Parathyroid adenoma (tissue), 2 donors: ENCODE results near the gene SLC16A2.
"Not testable (repeated sequence)": the region's sequence is repeated elsewhere in the genome, so short reads cannot be mapped to it uniquely, and the experiment has no call there.

Experiments
- H2AFZ ChIP-seq: fragments of 300-600 bp; sonication (generic); one replicate; pipeline ENCODE4 v1.7.0; 2017; ENCODE audit warnings: antibody characterized with exemption, mild to moderate bottlenecking
- H3K27ac ChIP-seq: fragments of 300-600 bp; sonication (generic); one replicate; pipeline ENCODE4 v1.7.0; 2017
- H3K27me3 ChIP-seq: fragments of 300-600 bp; sonication (generic); one replicate; pipeline ENCODE4 v1.7.0; 2017; ENCODE audit warnings: low read length; ENCODE audit not compliant: control insufficient read depth, insufficient read depth
- H3K36me3 ChIP-seq: fragments of 300-600 bp; sonication (generic); one replicate; pipeline ENCODE4 v1.7.0; 2017; ENCODE audit warnings: low read length; ENCODE audit not compliant: control insufficient read depth, insufficient read depth
- H3K4me1 ChIP-seq: fragments of 300-600 bp; sonication (generic); one replicate; pipeline ENCODE4 v1.7.0; 2017; ENCODE audit warnings: control low read depth
- H3K4me2 ChIP-seq: fragments of 300-600 bp; sonication (generic); one replicate; pipeline ENCODE4 v1.7.0; 2017; ENCODE audit warnings: low read length
- H3K4me3 ChIP-seq: fragments of 300-600 bp; sonication (generic); one replicate; pipeline ENCODE4 v1.7.0; 2017; ENCODE audit warnings: low read depth, low read length
- H3K79me2 ChIP-seq: fragments of 300-600 bp; sonication (generic); one replicate; pipeline ENCODE4 v1.7.0; 2017; ENCODE audit warnings: control low read depth
- H3K9ac ChIP-seq: fragments of 300-600 bp; sonication (generic); one replicate; pipeline ENCODE4 v1.7.0; 2017; ENCODE audit warnings: mild to moderate bottlenecking
- H3K9me3 ChIP-seq: fragments of 300-600 bp; sonication (generic); one replicate; pipeline ENCODE4 v1.7.0; 2017; ENCODE audit warnings: low read length; ENCODE audit not compliant: control insufficient read depth
- TF ChIP-seq, protein P1 (sequence below): fragments of 300-600 bp; sonication (generic); IDR thresholded peaks from one replicate; pipeline ENCODE4 v1.7.0; 2017; ENCODE audit warnings: antibody characterized with exemption, mild to moderate bottlenecking
- donor health status: primary hyperparathyroidism.

SLC16A2 gene

DNA sequence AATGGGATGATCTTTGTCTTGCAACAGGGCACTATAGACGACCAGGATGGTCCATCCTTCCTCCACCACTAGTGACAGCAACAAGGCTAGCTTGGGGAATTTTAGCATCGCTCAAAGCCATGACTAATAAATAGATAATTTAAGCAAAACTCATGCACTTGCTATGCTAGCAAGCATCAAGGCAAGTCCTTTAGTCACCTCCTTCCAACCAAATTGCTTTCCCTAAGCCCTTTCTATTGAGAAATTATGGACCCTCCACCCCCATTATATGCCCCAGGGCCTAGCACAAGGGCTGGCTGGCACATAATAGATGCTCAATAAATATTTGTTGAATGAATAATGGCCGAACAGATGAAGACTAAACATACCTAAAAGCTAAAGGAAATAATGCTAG, 28.6 kb downstream of the SLC16A2 start:
- Histone ChIP-seq H3K4me3 (no peak overlapping the region), H3K36me3 (no peaks in the 10 kb centered on the region), H3K4me2 (no peak overlapping the region), H3K27me3 (no peaks in the 10 kb centered on the region), H3K9me3 (no peaks in the 10 kb centered on the region), H3K9ac (no peak overlapping the region), H3K27ac (no peak overlapping the region), H3K4me1 (no peaks in the 10 kb centered on the region), H2AFZ (no peak overlapping the region), H3K79me2 (no peaks in the 10 kb centered on the region)
- TF ChIP-seq, protein P1, sequence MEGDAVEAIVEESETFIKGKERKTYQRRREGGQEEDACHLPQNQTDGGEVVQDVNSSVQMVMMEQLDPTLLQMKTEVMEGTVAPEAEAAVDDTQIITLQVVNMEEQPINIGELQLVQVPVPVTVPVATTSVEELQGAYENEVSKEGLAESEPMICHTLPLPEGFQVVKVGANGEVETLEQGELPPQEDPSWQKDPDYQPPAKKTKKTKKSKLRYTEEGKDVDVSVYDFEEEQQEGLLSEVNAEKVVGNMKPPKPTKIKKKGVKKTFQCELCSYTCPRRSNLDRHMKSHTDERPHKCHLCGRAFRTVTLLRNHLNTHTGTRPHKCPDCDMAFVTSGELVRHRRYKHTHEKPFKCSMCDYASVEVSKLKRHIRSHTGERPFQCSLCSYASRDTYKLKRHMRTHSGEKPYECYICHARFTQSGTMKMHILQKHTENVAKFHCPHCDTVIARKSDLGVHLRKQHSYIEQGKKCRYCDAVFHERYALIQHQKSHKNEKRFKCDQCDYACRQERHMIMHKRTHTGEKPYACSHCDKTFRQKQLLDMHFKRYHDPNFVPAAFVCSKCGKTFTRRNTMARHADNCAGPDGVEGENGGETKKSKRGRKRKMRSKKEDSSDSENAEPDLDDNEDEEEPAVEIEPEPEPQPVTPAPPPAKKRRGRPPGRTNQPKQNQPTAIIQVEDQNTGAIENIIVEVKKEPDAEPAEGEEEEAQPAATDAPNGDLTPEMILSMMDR = no peak

DNA sequence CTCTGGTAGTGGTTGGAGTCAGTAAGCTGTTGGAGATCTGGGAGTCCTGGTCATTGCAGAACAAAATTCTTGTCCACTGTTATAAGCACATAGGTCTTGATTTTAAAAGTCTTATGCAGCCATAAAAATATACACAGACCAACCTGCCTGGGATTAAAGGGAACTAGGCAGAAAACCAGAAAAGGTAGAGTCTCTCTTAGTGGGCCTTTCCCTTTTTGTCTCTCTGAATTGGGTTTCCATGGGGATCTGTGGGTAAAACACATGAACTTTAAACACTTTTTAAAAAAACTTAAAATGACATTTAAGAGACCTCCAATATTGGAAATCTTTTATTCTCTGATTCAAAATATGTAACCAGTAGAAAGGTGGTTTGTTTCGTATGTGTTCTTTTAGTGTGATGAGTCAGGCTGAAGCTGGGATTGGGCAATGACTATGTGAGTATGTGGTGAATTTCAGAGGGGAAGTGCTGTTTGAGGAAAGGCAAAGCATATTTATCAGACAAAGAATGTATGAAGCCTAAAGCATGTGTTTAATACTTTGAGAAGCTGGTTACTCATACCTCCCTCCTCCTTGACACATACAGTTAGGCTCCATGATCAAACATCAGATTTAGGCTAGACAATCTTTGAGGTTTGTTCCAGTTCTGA, 29.6 kb downstream of the SLC16A2 start:
- Histone ChIP-seq H3K9me3 (no peaks in the 10 kb centered on the region), H3K79me2 (no peaks in the 10 kb centered on the region), H3K9ac (no peak overlapping the region), H3K27ac (no peak overlapping the region), H3K4me2 (no peak overlapping the region), H3K36me3 (no peaks in the 10 kb centered on the region), H2AFZ (no peak overlapping the region), H3K4me1 (no peaks in the 10 kb centered on the region), H3K27me3 (no peaks in the 10 kb centered on the region), H3K4me3 (no peak overlapping the region)
- TF ChIP-seq, protein P1 = no peak

DNA sequence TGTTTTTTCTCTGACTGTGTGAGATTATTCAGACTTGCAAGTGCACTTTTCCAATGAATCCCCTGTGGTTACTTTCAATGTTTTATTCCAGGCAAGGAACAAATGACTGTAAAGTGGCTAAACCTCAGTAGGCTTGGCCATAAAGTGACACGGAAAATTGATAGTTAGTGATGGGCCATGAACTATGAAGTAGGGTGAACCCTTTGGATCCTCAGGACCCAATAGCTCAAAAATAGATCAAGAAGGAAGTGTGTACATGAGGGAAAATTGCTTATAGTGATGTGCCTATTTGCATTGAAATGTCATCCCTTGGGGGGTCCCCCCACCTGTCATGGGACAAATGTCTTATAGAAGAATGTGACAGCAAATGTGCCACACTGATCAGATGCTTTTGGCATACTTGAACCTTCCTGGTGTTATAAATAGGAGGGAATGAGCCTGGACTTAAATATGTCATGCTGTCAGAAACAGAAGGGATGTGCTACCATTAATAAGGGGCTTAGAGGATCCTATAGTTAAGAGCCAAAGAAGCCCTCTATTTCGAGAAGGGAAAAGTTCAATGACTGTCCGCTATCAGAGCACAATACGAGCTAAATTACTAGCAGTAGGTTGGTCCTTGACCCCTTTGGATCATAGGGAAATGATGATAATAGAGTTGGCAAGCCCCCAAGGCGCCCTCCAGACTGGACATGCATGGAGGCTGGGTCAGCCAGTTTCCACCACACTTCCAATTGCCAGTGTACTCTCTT, 30.3 kb downstream of the SLC16A2 start:
- Histone ChIP-seq H3K36me3 (no peaks in the 10 kb centered on the region), H3K4me1 (no peaks in the 10 kb centered on the region), H3K9ac (no peak overlapping the region), H3K27me3 (no peaks in the 10 kb centered on the region), H3K4me2 (no peak overlapping the region), H3K4me3 (no peak overlapping the region), H2AFZ (no peak overlapping the region), H3K9me3 (no peaks in the 10 kb centered on the region), H3K79me2 (no peaks in the 10 kb centered on the region), H3K27ac (no peak overlapping the region)
- TF ChIP-seq, protein P1 = no peak

DNA sequence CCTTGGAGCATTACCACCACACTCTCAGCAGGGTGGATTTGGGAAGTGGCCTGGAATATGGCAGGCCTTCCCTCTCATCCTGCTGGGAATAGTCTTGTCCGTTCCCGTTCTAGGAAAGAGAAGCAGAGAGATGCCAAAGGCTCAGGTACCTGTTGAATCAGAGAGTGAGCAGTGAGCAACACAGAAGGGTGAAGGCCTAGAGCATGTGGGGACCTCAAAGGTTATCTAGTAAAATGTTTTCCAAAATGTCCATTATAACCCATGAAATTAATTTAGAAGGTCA, 30.8 kb downstream of the SLC16A2 start:
- no peak overlapping the region for H3K4me2 ChIP-seq
- TF ChIP-seq, protein P1 = no peak
- H2AFZ ChIP-seq = no peak overlapping the region
- no peaks in the 10 kb centered on the region for H3K36me3 ChIP-seq
- no peak overlapping the region for H3K27ac ChIP-seq
- H3K27me3 ChIP-seq = no peaks in the 10 kb centered on the region
- no peaks in the 10 kb centered on the region for H3K79me2 ChIP-seq
- no peak overlapping the region for H3K4me3 ChIP-seq
- no peaks in the 10 kb centered on the region for H3K9me3 ChIP-seq
- H3K4me1 ChIP-seq = no peaks in the 10 kb centered on the region
- no peak overlapping the region for H3K9ac ChIP-seq

- Histone ChIP-seq H3K9ac (no peak overlapping the region), H3K36me3 (no peaks in the 10 kb centered on the region), H3K4me3 (no peak overlapping the region), H3K27ac (no peak overlapping the region), H3K79me2 (no peaks in the 10 kb centered on the region), H2AFZ (no peak overlapping the region), H3K4me1 (no peaks in the 10 kb centered on the region), H3K9me3 (no peaks in the 10 kb centered on the region), H3K27me3 (no peaks in the 10 kb centered on the region), H3K4me2 (no peak overlapping the region)
- TF ChIP-seq, protein P1 = no peak
Measured at GRCh38 chrX:74453178-74453577, 31.9 kb downstream of the SLC16A2 start.

GRCh38 chrX:74454233-74454632, 32.9 kb downstream of the SLC16A2 start:
- not testable (repeated sequence) for H3K9ac ChIP-seq, H3K9me3 ChIP-seq, H3K4me3 ChIP-seq, H3K36me3 ChIP-seq, H2AFZ ChIP-seq, H3K4me1 ChIP-seq, H3K4me2 ChIP-seq, H3K27ac ChIP-seq, H3K27me3 ChIP-seq, H3K79me2 ChIP-seq
